ENCODE data around the gene MED9.

DNA sequence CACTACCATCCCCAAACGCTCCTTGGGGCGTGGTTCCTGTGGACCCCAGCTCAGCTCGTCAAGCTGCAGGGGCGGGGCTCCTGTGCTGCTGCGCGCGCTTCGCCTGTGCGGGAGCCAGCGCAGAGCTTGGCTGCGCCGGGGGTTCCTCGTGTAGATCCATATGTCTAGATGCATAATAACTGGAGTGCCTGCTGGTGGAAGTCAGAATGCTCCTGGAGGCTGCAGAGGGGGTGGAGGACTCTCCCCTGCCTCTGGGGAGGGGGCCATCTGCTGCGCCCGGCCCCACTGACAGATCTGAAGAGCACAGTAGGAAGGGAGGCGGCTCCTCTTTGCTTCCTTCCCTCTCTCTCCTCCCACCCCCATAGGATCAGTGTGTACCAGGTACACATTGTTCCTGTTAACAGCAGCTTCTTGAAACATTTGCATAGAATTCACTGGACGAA is 14.8 kb downstream of the MED9 start:
- TF ChIP-seq, protein P1, sequence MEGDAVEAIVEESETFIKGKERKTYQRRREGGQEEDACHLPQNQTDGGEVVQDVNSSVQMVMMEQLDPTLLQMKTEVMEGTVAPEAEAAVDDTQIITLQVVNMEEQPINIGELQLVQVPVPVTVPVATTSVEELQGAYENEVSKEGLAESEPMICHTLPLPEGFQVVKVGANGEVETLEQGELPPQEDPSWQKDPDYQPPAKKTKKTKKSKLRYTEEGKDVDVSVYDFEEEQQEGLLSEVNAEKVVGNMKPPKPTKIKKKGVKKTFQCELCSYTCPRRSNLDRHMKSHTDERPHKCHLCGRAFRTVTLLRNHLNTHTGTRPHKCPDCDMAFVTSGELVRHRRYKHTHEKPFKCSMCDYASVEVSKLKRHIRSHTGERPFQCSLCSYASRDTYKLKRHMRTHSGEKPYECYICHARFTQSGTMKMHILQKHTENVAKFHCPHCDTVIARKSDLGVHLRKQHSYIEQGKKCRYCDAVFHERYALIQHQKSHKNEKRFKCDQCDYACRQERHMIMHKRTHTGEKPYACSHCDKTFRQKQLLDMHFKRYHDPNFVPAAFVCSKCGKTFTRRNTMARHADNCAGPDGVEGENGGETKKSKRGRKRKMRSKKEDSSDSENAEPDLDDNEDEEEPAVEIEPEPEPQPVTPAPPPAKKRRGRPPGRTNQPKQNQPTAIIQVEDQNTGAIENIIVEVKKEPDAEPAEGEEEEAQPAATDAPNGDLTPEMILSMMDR (IDR thresholded peaks at IDR 0.05; ENCODE audit: low read depth, low read length, poor library complexity, severe bottlenecking): no peak
- TF ChIP-seq EZH2phosphoT487 (IDR thresholded peaks at IDR 0.05; ENCODE audit: borderline replicate concordance, low read length): no peak
